Esophagus muscularis mucosa (tissue), 4 donors: ENCODE results near the gene NCKIPSD.

ENCODE experiments used
- EP300 ChIP-seq: sonication (generic); formaldehyde crosslinking; IDR thresholded peaks from one replicate; pipeline ENCODE4 v1.6.1; 2017; ENCODE audit warnings: antibody characterized with exemption
- POLR2A ChIP-seq: fragments of 450-650 bp; IDR thresholded peaks from one replicate; pipeline ENCODE4 v1.6.1; 2017; ENCODE audit warnings: antibody characterized with exemption, moderate library complexity, mild to moderate bottlenecking, low read depth
- POLR2AphosphoS5 ChIP-seq, 2 donors: sonication (generic); formaldehyde crosslinking; IDR thresholded peaks; one replicate each; pipeline ENCODE4 v1.6.1; 2017; ENCODE audit warnings: antibody characterized with exemption in 2 of 2
- TF ChIP-seq, protein P1 (sequence below), 3 experiments: fragments of 200-600 bp in 2 of 3; fragments of 450-650 bp in 1 of 3; sonication (generic) in 2 of 3; IDR thresholded peaks; one replicate each; pipeline ENCODE4 v1.5.1; 2017 to 2019; ENCODE audit warnings: antibody characterized with exemption in 3 of 3, mild to moderate bottlenecking in 2 of 3, moderate library complexity in 1 of 3

DNA sequence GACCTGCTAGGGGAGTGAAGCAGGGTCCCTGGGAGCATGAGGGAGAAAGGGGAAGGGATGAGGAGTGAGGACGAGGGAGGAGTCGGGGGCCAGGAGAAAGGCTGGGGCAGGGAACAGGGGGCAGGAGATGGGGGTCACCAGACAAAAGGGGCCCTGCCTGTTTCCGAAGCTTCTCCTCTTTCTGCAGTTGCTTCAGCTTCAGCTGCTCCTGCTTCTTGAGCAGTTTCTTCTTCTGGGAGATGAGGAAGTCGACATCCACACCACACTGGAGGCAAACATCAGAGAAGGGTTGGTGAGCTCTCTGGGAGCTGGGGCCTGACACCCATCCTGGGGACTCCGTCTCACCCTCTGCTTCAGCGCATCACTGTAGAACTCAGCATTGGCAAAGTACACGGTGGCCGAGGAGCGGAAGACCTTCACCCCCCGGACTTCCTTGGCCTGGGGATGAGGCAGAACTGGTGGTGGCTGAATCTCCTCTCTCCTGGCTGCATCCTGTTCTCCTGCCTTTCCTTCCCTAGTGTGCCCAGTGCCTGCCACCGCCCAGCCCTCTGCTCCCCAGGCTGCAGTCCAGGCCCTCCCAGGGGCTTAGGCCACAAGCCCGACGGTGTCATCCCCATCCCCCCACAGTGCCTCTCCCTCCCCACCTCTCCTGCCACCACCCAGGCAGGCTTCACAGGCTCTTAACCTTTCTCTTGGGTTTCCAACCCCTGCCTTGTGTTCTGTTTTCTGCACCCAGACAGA is 57.3 kb downstream of the NCKIPSD start:
- TF ChIP-seq, protein P1, sequence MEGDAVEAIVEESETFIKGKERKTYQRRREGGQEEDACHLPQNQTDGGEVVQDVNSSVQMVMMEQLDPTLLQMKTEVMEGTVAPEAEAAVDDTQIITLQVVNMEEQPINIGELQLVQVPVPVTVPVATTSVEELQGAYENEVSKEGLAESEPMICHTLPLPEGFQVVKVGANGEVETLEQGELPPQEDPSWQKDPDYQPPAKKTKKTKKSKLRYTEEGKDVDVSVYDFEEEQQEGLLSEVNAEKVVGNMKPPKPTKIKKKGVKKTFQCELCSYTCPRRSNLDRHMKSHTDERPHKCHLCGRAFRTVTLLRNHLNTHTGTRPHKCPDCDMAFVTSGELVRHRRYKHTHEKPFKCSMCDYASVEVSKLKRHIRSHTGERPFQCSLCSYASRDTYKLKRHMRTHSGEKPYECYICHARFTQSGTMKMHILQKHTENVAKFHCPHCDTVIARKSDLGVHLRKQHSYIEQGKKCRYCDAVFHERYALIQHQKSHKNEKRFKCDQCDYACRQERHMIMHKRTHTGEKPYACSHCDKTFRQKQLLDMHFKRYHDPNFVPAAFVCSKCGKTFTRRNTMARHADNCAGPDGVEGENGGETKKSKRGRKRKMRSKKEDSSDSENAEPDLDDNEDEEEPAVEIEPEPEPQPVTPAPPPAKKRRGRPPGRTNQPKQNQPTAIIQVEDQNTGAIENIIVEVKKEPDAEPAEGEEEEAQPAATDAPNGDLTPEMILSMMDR (IDR thresholded peaks at IDR 0.05) = no peak
- TF ChIP-seq POLR2A = no peak
- TF ChIP-seq EP300 = no peak
- TF ChIP-seq POLR2AphosphoS5 (IDR thresholded peaks at IDR 0.05) = no peak
